Left ventricle myocardium inferior (tissue), 1 donor: ENCODE data around the gene CASTOR1. TPM values are rescaled to one million over a fixed set of nuclear protein-coding genes. Genes with fewer than 3 reads are reported as not detected.

ENCODE experiments used
- DNase-seq: peaks from one replicate; pipeline ENCODE4 v3.0.0-alpha.2; 2020
- H3K27ac ChIP-seq: fragments of 200-600 bp; replicated peaks from 2 replicates; pipeline ENCODE4 v1.8.0; 2021
- H3K27me3 ChIP-seq: fragments of 200-600 bp; 2 replicates; pipeline ENCODE4 v1.8.0; 2021; ENCODE audit warnings: low read depth
- H3K36me3 ChIP-seq: fragments of 200-600 bp; 2 replicates; pipeline ENCODE4 v1.8.0; 2021
- H3K4me1 ChIP-seq: fragments of 200-600 bp; 2 replicates; pipeline ENCODE4 v1.8.0; 2021
- H3K4me3 ChIP-seq: fragments of 200-600 bp; 2 replicates; pipeline ENCODE4 v1.8.0; 2021; ENCODE audit warnings: mild to moderate bottlenecking, moderate library complexity
- H3K9me3 ChIP-seq: fragments of 200-600 bp; replicated peaks from 2 replicates; pipeline ENCODE4 v1.8.0; 2021
- CTCF ChIP-seq: fragments of 200-600 bp; IDR thresholded peaks from 2 replicates; pipeline ENCODE4 v1.8.0; 2021; ENCODE audit warnings: antibody characterized with exemption, mild to moderate bottlenecking, borderline replicate concordance
- intact Hi-C: fragments of 100-400 bp; cut with micrococcal nuclease; formaldehyde crosslinking; loops from one replicate; pipeline ENCODE4 v1.11.0; 2022
- total RNA-seq: library from RNA; stranded (reverse); fragmentation: NEBNext Ultra II Directional; extraction: Animal tissue kit (Norgen Biotek cat#: 25700); gene quantifications from one replicate; pipeline ENCODE4 v1.2.1, GENCODE V29; 2021
- donor health status: DM: no; HTN: yes; CAD: no; lungs with severe emphysema.

Gene CASTOR1
- total RNA-seq, 1 donor from 2014 or later = 6.5 TPM

GRCh38 chr22:30307041-30307574 is 17.8 kb upstream of the CASTOR1 start:
- no peak for DNase-seq
- Histone ChIP-seq H3K4me1 (peaks cover 100% of the 10 kb centered on the region), H3K4me3 (no peak overlapping the region), H3K9me3 (no peaks in the 10 kb centered on the region), H3K36me3 (peaks cover 11% of the 10 kb centered on the region), H3K27ac (peak overlapping the region; percentile 87), H3K27me3 (no peaks in the 10 kb centered on the region)
- intact Hi-C loops = no loop called here
- TF ChIP-seq CTCF = no peak

GRCh38 chr22:30306627-30307011 is 17.3 kb upstream of the CASTOR1 start:
- Histone ChIP-seq H3K27me3 (no peaks in the 10 kb centered on the region), H3K27ac (peak overlapping the region; percentile 87), H3K4me3 (peak overlapping the region; percentile 30), H3K9me3 (no peaks in the 10 kb centered on the region), H3K36me3 (peaks cover 11% of the 10 kb centered on the region), H3K4me1 (peaks cover 100% of the 10 kb centered on the region)
- no peak for DNase-seq
- TF ChIP-seq CTCF = no peak
- intact Hi-C loops = no loop called here

- Histone ChIP-seq H3K27me3 (no peaks in the 10 kb centered on the region), H3K4me1 (peaks cover 100% of the 10 kb centered on the region), H3K36me3 (peaks cover 15% of the 10 kb centered on the region), H3K27ac (peak overlapping the region; percentile 87), H3K9me3 (no peaks in the 10 kb centered on the region), H3K4me3 (peak overlapping the region; percentile 30)
- TF ChIP-seq CTCF = no peak
- intact Hi-C loops = no loop called here
- DNase-seq = no peak
Observed at GRCh38 chr22:30305906-30306626, 16.8 kb upstream of the CASTOR1 start.

- Histone ChIP-seq H3K27ac (peak overlapping the region; percentile 87), H3K9me3 (no peaks in the 10 kb centered on the region), H3K4me3 (peak overlapping the region; percentile 30), H3K4me1 (peaks cover 100% of the 10 kb centered on the region), H3K27me3 (no peaks in the 10 kb centered on the region), H3K36me3 (peaks cover 19% of the 10 kb centered on the region)
- intact Hi-C loops = no loop called here
- no peak for TF ChIP-seq CTCF
- peak; percentile 78 for DNase-seq
Observed at GRCh38 chr22:30305519-30305905, 16.2 kb upstream of the CASTOR1 start.

GRCh38 chr22:30304495-30305244 is 15.4 kb upstream of the CASTOR1 start:
- Histone ChIP-seq H3K4me3 (peak overlapping the region; percentile 30), H3K9me3 (no peaks in the 10 kb centered on the region), H3K4me1 (peaks cover 99% of the 10 kb centered on the region), H3K27ac (peak overlapping the region; percentile 87), H3K36me3 (peaks cover 22% of the 10 kb centered on the region), H3K27me3 (no peaks in the 10 kb centered on the region)
- no peak for DNase-seq
- TF ChIP-seq CTCF = no peak
- intact Hi-C loops = no loop called here
